ENCODE measurements around the gene GMDS. TPM values are rescaled to one million over a fixed set of nuclear protein-coding genes. Genes with fewer than 3 reads are reported as not detected.

Gene GMDS
- total and polyA plus RNA-seq, 2 of the 13 experiments (the other 11 are each of a cell fraction or from before 2014, with no cell fraction given) = 64.4 to 112 TPM

DNA sequence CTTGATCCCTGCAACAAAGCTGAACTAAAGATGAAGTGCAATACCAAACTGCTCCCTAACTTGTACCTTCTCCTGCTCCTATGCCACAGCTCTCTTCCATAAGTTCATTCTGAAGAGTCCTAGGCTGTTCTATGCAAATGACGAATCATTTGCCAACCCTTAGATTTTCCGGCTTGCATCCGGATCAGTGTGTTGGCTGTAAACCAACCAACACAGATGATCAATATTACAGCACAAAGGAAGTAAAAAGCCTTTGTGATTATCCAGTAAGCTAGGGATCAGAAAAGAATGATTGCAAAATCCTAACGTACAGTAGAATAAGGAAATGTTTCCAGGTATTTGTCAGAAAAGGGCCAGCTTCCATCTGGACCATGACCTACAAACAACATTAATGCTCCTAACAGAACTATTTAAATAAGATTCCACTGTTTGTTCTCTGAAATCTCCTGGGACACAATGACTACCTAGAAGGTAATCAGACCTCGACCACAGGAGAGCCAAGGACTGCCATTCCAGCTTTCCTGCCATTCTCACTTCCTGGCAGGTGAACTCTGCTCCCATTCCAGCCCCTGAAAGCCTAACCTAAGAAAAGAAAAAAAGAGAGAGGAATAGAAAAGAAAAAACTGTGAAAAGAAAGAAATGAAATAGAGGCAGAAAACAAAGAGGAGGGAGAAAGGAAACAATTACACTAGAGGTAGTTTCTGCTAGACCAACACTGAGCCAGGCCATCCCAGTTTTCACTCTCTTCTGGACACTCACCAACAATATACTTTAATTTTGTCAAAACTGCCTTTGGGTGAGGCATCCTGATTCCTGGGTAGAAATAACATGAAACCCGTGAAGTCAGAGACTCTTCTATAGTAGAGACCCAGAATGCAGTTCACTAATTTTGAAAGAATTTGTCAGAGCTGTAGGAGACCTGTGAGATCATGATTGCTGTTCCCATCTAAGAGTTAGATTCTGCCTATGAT, 19.7 kb downstream of the GMDS start (continued):
- TF ChIP-seq MED8 (CRISPR knock-in tag; IDR thresholded peaks at IDR 0.05; ENCODE audit: insufficient replicate concordance) (peak; percentile 80), SIX1 (CRISPR knock-in tag; IDR thresholded peaks at IDR 0.05; ENCODE audit: borderline replicate concordance) (peak; percentile 90)
- TF ChIP-seq, protein P1, sequence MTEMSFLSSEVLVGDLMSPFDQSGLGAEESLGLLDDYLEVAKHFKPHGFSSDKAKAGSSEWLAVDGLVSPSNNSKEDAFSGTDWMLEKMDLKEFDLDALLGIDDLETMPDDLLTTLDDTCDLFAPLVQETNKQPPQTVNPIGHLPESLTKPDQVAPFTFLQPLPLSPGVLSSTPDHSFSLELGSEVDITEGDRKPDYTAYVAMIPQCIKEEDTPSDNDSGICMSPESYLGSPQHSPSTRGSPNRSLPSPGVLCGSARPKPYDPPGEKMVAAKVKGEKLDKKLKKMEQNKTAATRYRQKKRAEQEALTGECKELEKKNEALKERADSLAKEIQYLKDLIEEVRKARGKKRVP (CRISPR knock-in tag; IDR thresholded peaks at IDR 0.05) = peak in 1 of 2 experiments; percentile 87; a peak in 2 of 4 replicates

DNA sequence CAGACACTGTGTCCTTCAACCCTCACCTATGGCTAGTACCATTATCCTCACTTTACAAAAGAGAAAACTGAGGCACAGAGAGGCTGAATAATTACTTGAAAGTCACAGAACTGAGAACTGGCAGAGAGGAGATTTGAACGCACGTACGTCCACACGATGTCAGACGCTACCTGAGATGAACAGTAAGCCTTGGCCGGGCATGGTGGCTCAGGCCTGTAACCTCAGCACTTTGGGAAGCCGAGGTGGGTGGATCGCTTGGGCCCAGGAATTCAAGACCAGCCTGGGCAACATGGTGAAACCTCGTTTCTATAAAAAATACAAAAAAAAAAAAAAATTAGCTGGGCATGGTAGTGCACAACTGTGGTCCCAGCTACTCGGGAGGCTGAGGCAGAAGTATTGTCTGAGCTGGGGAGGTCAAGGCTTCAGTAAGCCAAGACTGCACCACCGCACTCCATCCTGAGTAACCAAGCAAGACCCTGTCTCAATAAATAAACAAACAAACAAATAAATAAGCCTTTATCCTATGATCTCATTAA, 20.5 kb downstream of the GMDS start:
- ATAC-seq (no peak), DNase-seq (ENCODE audit: low spot score) (no peak), FAIRE-seq (no peak)
- in situ Hi-C loops (cut with HindIII; ENCODE audit: extremely low pct_ligation_motif_present, low pct_unique_long_range_greater_than_20kb) = no loop called here
- no peaks in the 10 kb centered on the region; the same call in 1 of the 2 replicates for H4K20me1 ChIP-seq (ENCODE audit: insufficient read depth, low read length)
- intact Hi-C loops (cut with micrococcal nuclease; ENCODE audit: unreplicated experiment) = loop anchor here (1.0 to 5.0 kb wide), 2 partner anchors 34 to 63 kb away; no protein-coding TSS in a partner anchor
- peak overlapping the region; percentile 66 for H3K9ac ChIP-seq (ENCODE audit: insufficient read depth, low read depth, low read length)
- H3K9me3 ChIP-seq (ENCODE audit: low read length) = no peaks in the 10 kb centered on the region
- no TSS peak for BruUV-seq (replicated peaks)
- peaks cover 100% of the 10 kb centered on the region for H3K4me1 ChIP-seq (ENCODE audit: insufficient read depth, low read length)
- POLR2A ChIA-PET = interaction anchor here (1.2 to 1.8 kb wide), 6 partner anchors 12 to 35 kb away, joined by 4 to 21 read pairs (median 6); no protein-coding TSS in a partner anchor
- peaks cover 89% of the 10 kb centered on the region for H3K79me2 ChIP-seq (ENCODE audit: insufficient read depth, low read length)
- WGBS (ENCODE audit: low lambda C conversion rate) = 84% methylated on average over 11 of the region's 11 CpGs
- peaks cover 0 to 9% of the 10 kb centered on the region in 2 experiments; a peak in 2 of 5 replicates for H3K36me3 ChIP-seq (replicated peaks in 1 of 2; ENCODE audit: control insufficient read depth in 1 of 2, insufficient read depth in 2 of 2, low read length in 2 of 2)
- no peak overlapping the region for H2AFZ ChIP-seq (ENCODE audit: low read length)
- H3K27me3 ChIP-seq (ENCODE audit: control insufficient read depth in 1 of 2, insufficient read depth in 2 of 2, low read length in 2 of 2) = no peaks in the 10 kb centered on the region
- CTCF ChIA-PET (ENCODE audit: low intra/inter-chr PET ratio, low total read pairs) = no interaction called here
- peak overlapping the region; percentile 85 for H3K27ac ChIP-seq (ENCODE audit: extremely low read length, insufficient read depth, low read length)
- H3K4me3 ChIP-seq (replicated peaks in 1 of 3; ENCODE audit: insufficient read depth in 1 of 3, low read depth in 2 of 3, low read length in 3 of 3) = peak overlapping the region in 2 of 3 experiments; percentile 1 to 49; a peak in 3 of 6 replicates
- H3K4me2 ChIP-seq (ENCODE audit: low read depth, low read length) = peak overlapping the region; percentile 86
- TF ChIP-seq ZFY (CRISPR knock-in tag; IDR thresholded peaks at IDR 0.05) = 0 out of 2 replicates have a peak, but pooled peaks have one; percentile 9
- TF ChIP-seq, protein P2, sequence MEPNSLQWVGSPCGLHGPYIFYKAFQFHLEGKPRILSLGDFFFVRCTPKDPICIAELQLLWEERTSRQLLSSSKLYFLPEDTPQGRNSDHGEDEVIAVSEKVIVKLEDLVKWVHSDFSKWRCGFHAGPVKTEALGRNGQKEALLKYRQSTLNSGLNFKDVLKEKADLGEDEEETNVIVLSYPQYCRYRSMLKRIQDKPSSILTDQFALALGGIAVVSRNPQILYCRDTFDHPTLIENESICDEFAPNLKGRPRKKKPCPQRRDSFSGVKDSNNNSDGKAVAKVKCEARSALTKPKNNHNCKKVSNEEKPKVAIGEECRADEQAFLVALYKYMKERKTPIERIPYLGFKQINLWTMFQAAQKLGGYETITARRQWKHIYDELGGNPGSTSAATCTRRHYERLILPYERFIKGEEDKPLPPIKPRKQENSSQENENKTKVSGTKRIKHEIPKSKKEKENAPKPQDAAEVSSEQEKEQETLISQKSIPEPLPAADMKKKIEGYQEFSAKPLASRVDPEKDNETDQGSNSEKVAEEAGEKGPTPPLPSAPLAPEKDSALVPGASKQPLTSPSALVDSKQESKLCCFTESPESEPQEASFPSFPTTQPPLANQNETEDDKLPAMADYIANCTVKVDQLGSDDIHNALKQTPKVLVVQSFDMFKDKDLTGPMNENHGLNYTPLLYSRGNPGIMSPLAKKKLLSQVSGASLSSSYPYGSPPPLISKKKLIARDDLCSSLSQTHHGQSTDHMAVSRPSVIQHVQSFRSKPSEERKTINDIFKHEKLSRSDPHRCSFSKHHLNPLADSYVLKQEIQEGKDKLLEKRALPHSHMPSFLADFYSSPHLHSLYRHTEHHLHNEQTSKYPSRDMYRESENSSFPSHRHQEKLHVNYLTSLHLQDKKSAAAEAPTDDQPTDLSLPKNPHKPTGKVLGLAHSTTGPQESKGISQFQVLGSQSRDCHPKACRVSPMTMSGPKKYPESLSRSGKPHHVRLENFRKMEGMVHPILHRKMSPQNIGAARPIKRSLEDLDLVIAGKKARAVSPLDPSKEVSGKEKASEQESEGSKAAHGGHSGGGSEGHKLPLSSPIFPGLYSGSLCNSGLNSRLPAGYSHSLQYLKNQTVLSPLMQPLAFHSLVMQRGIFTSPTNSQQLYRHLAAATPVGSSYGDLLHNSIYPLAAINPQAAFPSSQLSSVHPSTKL (CRISPR knock-in tag; IDR thresholded peaks at IDR 0.05) = no peak
- peak; percentile 75; the same call in 1 of the 2 replicates for TF ChIP-seq ZFP82 (CRISPR knock-in tag; IDR thresholded peaks at IDR 0.05; ENCODE audit: borderline replicate concordance)
- TF ChIP-seq ZBTB38 (CRISPR knock-in tag; IDR thresholded peaks at IDR 0.05) = peak; percentile 86
- 0 out of 2 replicates have a peak, but pooled peaks have one; percentile 1 for TF ChIP-seq TBX3 (IDR thresholded peaks at IDR 0.05; ENCODE audit: borderline replicate concordance)
- TF ChIP-seq CBX1 (IDR thresholded peaks at IDR 0.05; ENCODE audit: low read depth) = peak; percentile 18
- TF ChIP-seq, protein P3, sequence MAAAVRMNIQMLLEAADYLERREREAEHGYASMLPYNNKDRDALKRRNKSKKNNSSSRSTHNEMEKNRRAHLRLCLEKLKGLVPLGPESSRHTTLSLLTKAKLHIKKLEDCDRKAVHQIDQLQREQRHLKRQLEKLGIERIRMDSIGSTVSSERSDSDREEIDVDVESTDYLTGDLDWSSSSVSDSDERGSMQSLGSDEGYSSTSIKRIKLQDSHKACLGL (CRISPR knock-in tag; IDR thresholded peaks at IDR 0.05) = no peak
- TF ChIP-seq ZNF816 (CRISPR knock-in tag; IDR thresholded peaks at IDR 0.05; ENCODE audit: borderline replicate concordance) = peak; percentile 56; the same call in 1 of the 2 replicates
